Frontal cortex (tissue), 4 donors: ENCODE results near the gene YBX1. TPM values are rescaled to one million over a fixed set of nuclear protein-coding genes. Genes with fewer than 3 reads are reported as not detected.
"Not testable (repeated sequence)": the region's sequence is repeated elsewhere in the genome, so short reads cannot be mapped to it uniquely, and the experiment has no call there.

Experiments
- DNase-seq, 2 donors: peaks; one replicate each; pipeline ENCODE4 v3.0.0; 2012; ENCODE audit warnings: low spot score in 2 of 2
- FAIRE-seq: peaks from 2 replicates; lab custom pipeline; 2012; peaks lifted over from hg19 to GRCh38; lab: Jason Lieb, UNC
- total RNA-seq: library from RNA; depleted of rRNA; stranded (reverse); fragments of >200 nt; gene quantifications from one replicate; pipeline ENCODE4 v1.2.3, GENCODE V29; 2014
- donor health status: control.
- donor health status: control.
- donor health status: control.

YBX1 gene
- total RNA-seq, 1 donor from 2014 or later, result 1,693 TPM

DNA sequence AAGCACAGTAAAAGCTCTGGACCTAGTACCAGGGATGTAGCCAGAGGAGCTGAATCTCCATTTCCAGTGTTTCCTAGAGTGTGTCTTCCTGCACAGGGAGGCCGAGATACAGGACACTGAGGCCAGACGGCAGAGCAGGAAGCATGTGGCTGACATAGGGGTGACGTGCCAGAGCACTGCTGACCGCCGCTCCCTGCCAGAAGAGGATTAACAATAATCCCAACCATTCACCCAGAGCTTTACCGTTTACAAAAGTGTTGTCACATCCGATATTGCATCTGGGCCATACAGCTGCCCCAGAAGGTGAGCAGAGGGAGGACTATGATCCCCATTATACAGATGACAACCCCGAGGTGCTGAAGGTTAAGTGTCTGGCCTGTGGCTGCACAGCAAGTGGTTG, 63.6 kb downstream of the YBX1 start:
- DNase-seq (no peak), FAIRE-seq (no peak)

DNA sequence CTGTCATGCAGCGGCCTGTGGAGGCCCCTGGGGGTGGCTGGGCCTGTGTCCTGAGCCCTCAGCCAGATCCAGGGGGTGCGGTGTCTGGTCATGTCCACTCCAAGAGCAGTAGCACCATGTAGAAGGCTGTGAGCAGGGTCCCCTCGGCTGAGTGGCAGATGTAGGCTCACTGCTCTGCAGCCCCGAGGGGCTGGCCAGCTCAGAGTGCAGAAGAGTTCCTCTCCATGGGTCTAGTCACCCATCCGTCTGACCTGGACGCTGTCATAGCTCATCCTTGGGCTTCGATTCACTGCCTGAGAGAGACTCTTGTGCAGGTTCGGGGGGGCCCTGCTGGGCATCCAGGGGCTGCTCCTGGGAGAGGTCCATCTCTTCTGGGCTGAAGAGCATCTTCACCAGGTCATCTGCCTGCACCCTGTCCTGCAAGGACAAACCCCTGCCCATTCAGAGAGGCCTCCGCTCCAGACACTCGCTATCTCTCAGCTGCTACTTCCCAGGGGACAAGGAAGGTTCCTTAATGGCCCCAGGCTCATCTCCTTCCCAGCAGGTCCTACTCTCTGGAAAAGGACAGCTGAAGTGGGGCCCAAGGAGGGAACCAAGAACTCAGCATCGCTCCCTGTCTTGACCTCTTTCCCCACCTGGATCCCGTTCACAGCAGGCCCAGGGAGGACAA, 64.4 kb downstream of the YBX1 start:
- DNase-seq (no peak), FAIRE-seq (no peak)

DNA sequence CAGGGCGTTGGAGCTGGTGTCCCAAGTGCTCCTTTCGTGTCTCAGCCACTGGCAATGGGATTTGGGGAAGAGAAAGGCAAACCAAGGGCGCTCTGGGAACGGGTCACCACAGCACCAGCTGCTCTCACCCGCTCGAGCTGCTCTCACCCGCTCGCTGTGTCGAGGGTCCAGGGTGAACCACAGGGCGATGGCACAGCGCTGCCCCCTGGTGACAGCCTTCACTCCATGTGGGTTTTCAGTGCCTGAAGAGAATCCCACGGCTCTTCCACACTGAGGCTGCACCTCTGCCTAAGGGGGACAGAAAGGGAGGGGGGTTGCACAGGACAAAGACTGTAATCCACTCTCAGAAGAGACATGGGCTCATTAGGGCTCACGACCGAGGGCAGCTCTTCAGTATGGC, 64.9 kb downstream of the YBX1 start:
- no peak for FAIRE-seq
- peak in 1 of 2 donors; percentile 57 for DNase-seq

DNA sequence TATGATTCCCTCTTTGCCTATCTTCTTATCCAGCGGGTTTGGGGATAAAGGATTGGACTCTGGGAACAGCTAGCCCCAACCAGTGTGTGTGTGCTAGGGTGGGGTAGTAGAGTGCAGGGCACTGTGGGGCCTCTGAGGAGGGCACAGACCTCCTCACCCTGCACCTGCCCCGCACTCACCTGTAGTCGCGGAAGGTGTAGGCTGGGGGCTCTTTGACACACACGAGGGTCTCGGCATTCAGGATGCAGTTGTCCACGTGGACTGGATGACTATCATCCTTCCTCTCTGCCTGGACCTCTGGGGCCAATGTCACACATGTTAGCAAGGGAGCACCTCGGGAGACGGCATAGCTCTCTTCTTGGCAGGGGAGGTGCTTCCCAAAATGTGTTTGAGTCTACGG, 65.8 kb downstream of the YBX1 start:
- FAIRE-seq (no peak), DNase-seq (no peak)

DNA sequence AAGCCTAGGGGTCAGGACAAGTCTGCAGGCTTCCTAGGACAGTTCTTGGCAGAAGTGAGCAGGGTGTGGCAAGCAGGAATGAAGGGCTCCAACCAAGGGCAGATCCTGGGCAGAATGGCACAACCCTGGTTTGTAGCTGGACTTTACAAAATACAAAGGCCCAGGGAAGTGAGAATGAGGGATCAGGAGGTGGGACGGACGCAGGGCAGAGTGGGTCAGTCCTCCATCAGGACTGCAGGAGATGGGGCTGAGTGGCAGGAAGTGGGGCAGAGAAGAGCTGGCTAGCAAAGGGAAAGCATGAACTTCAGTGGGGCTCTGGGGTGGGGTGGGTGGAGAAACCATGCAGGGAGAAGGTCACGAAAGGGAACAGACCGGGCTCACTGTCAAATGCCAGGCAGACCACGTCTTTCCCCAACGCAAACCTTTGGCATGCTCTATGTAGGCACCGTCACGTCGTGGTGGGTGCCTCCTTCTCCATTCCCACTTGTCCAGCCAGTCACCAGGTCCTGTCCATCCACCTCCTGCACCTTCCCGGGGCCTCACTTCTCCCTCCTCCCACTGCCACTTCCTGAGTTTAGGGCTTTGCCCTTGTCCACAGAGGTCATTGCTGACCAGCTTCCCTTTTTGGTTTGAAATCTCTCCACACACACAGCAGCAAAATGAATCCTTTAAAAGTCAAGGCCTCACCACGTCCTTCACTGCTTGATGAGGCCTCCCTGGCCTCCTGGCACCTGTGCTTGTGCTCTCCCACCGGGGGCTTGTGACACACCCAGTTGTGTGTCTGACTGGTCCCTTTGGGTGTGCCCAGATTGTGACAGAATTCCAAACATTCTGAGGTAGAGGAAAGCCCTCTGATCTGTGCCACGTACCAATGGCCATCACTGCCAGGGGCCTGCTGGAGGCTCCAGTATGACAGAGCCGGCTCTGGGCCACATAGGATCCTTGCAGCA, 66.5 kb downstream of the YBX1 start:
- no peak for DNase-seq
- no peak for FAIRE-seq

DNA sequence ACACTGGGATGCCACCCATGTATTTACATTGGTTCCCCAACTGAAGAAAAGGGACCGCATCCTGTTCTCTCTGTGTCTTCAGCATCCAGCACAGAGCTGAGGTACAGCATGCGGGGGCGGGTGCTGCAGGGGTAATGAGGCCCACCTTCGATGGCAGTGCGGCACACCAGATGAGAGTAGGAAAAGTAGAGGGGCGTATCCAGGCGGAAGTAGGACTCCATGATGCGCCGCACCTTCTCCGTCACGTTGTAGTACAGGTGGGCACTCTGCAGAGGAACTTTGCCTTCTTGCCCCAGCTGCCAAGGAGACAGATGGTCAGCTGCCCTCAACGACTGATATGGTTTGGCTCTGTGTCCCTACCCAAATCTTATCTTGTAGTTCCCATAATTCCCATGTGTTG, 67.8 kb downstream of the YBX1 start:
- FAIRE-seq, result no peak
- no peak for DNase-seq

DNA sequence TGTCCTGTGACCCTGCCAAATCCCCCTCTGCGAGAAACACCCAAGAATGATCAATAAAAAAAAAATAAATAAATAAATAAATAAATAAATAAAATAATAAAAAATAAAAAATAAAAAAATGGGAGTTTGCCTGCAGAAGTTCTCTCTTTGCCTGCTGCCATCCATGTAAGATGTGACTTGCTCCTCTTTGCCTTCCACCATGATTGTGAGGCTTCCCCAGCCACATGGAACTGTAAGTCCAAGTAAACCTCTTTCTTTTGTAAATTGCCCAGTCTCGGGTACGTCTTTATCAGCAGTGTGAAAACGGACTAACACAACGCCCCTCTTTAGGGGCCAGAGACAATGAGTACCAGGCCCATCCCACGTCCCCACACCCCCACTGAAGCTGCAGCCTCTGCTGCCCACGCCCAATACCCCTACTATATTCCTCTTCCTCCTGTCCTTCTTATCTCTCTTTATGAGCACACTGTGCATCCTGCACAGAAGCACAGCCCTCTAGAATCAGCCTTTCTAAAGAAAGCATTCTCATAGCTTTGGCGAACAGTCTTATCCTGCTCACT, 69.4 kb downstream of the YBX1 start:
- DNase-seq, result not testable (repeated sequence)

DNA sequence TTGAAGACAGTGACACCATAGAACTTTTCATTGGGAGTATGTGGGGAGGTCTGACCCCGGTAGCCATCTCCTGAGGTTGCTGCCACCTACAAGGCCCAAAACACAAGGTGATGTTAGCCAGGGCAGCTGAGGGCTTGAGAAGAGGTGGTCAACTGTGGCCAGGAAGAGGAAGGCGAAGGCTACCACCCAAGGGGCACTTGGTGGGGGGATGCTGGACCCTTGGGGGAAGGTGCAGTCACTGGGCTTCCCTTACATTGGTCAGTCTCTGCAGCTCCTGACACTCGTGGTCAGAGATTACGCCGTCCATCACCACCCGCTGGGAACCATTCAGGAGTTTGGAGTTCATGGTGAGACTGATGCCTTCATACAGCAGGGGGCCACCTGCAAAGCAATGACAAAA, 70.1 kb downstream of the YBX1 start:
- no peak for DNase-seq
- FAIRE-seq, result no peak

More for the DNA sequence above, 69.4 kb downstream of the YBX1 start:
- not testable (repeated sequence) for FAIRE-seq

DNA sequence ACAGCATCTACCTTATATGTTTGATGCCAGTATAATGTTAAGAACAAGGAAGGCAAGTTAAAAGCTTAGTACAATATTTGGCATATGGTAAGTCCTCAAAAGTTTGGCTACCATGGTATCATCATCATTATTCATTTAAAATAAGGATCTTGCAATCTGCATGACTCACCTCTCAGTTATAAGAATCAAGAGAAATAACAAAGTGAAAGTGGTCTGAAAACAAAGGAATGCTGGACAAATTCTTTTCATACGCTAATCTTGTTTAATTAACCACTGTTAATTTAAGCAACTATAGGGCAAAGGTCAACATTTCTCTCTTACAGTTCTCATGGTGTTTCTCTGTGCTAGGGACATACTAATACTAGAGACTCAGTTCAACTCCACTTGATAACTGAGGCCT, 70.9 kb downstream of the YBX1 start:
- FAIRE-seq (no peak), DNase-seq (no peak)

Other genes with a start within 250 kb of the YBX1 start
- gene ZMYND12, start 226.4 kb upstream of the YBX1 start, total RNA-seq, result not detected
- 24.1 TPM for gene PPCS, start 225.9 kb upstream of the YBX1 start, total RNA-seq
- gene CCDC30, start 219.1 kb upstream of the YBX1 start, total RNA-seq, result 11.8 TPM
- 17.9 TPM for gene PPIH, start 24.0 kb upstream of the YBX1 start, total RNA-seq
- not detected for gene CLDN19, start 57.8 kb downstream of the YBX1 start, total RNA-seq
- 10.6 TPM for gene P3H1, start 84.6 kb downstream of the YBX1 start, total RNA-seq
- gene C1orf50, start 84.8 kb downstream of the YBX1 start, total RNA-seq, result 13.0 TPM
- 0.41 TPM for gene TMEM269, start 102.6 kb downstream of the YBX1 start, total RNA-seq
- gene ERMAP, start 134.7 kb downstream of the YBX1 start, total RNA-seq, result 3.3 TPM
- gene SVBP, start 135.0 kb downstream of the YBX1 start, total RNA-seq, result 55.4 TPM
- 9.4 TPM for gene ZNF691, start 164.2 kb downstream of the YBX1 start, total RNA-seq